Liver (tissue), 3 donors: Measurements from ENCODE around the gene TNS3.

Source experiments
- TF ChIP-seq, protein P1 (sequence below): fragments of 150-350 bp; IDR thresholded peaks from 2 replicates; pipeline ENCODE4 v1.5.1; 2017; ENCODE audit warnings: improper control_type of control experiment, low read depth, low read length; ENCODE audit not compliant: missing input control
- TF ChIP-seq, protein P2 (sequence below): IDR thresholded peaks from 2 replicates; pipeline ENCODE4 v1.6.1; 2016; ENCODE audit warnings: antibody characterized with exemption
- donor health status: healthy.
- donor health status: healthy.

DNA sequence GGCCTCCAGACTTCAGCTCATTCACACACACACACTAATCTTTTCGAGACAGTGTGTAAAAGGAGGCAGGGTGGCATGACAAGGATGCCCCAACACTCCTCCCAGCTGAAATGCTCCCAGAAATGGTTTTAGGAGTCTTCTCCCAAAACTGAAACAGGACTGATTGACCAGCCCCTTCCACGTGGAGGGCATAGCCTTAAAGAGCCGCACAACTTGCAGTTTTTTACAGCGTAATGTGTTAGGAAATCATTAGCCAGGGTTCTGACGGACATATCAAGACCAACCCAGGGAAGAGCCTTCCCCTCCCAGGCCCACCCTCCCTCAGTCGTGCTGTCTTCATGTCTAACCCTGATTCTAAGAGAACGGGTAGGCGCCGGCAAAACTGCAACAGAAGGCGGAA, 224.6 kb downstream of the TNS3 start:
- TF ChIP-seq, protein P1, sequence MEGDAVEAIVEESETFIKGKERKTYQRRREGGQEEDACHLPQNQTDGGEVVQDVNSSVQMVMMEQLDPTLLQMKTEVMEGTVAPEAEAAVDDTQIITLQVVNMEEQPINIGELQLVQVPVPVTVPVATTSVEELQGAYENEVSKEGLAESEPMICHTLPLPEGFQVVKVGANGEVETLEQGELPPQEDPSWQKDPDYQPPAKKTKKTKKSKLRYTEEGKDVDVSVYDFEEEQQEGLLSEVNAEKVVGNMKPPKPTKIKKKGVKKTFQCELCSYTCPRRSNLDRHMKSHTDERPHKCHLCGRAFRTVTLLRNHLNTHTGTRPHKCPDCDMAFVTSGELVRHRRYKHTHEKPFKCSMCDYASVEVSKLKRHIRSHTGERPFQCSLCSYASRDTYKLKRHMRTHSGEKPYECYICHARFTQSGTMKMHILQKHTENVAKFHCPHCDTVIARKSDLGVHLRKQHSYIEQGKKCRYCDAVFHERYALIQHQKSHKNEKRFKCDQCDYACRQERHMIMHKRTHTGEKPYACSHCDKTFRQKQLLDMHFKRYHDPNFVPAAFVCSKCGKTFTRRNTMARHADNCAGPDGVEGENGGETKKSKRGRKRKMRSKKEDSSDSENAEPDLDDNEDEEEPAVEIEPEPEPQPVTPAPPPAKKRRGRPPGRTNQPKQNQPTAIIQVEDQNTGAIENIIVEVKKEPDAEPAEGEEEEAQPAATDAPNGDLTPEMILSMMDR: no peak
- TF ChIP-seq, protein P2, sequence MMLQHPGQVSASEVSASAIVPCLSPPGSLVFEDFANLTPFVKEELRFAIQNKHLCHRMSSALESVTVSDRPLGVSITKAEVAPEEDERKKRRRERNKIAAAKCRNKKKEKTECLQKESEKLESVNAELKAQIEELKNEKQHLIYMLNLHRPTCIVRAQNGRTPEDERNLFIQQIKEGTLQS: no peak
